H54 (cell line): ENCODE results near the gene SIVA1.

Experiments used
- DNase-seq: peaks from one replicate; pipeline ENCODE4 v3.0.0; 2011; ENCODE audit warnings: low spot score, mixed read lengths; ENCODE audit not compliant: insufficient read length
- FAIRE-seq: peaks from 3 replicates; lab custom pipeline; 2011; peaks lifted over from hg19 to GRCh38; lab: Jason Lieb, UNC
- POLR2A ChIP-seq: IDR thresholded peaks from 2 replicates; pipeline ENCODE4 v1.6.1; 2011; ENCODE audit warnings: low read depth, mild to moderate bottlenecking, low read length

Gene SIVA1

GRCh38 chr14:104781271-104782077 is 28.5 kb downstream of the SIVA1 start:
- no peak for FAIRE-seq
- DNase-seq: no peak
- TF ChIP-seq POLR2A: no peak

- no peak for DNase-seq
- no peak for FAIRE-seq
- TF ChIP-seq POLR2A: no peak
Measured at GRCh38 chr14:104782086-104782807, 29.3 kb downstream of the SIVA1 start.

DNA sequence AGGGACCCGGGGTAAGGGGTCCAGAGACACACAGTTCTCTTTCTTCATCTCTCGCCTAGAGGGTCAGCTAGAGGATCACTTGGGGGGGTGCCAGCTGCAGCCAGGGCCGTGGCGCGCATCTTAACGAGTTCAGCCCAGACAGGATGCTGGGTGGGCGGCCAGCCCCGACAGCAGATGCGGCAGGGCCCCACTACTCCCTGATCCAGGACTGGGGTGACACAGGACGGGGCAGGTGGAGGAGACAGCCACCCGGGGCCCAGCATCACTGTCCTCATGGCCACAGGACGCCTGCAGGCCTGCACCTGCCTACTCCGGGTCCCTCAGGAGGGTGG is 29.8 kb downstream of the SIVA1 start:
- no peak for TF ChIP-seq POLR2A
- FAIRE-seq (no peak), DNase-seq (no peak)

GRCh38 chr14:104783484-104784217 is 30.7 kb downstream of the SIVA1 start:
- FAIRE-seq: no peak
- no peak for TF ChIP-seq POLR2A
- DNase-seq: no peak

GRCh38 chr14:104784218-104784568 is 31.2 kb downstream of the SIVA1 start:
- DNase-seq (no peak), FAIRE-seq (no peak)
- no peak for TF ChIP-seq POLR2A

DNA sequence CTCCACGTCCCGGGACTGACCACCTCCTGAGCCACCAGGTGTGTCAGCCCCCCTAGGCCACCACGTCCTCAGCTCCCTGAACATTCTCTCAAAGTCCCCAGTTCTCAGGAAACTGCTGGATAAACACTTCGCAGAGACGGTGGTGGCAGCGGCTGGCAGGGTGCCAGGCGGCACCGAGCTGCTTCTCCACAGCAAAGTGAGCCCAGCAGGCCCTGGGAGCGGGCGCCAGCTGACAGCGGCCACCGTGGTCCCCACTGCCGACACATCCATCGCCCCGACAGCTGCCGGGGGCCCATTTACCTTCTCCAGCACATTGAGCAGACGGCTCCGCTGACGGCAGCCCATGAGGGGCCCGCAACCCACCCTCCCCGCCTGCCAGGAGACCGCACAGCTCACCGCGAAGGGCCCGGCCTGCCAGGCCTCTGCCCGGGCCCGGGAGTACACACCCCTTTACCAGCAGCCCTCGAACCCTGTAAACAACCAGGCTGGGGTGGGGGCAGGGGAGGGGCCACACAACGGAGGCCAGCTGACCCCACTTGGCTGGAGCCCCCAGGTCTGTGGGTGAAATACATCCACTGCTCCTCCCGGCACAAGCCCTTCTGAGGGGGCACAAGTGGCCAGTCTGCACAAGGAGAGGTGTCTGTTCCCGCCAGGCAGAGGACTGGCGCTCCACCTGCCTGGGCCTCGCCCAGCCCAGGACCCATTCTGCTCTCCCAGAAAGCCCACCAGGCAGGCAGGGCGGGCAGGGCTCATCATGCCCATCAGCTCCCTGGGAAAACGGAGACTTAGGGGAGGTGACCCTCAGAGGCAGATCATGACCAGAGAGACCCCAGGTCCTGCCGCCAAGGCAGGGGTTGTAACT is 32.1 kb downstream of the SIVA1 start:
- DNase-seq: no peak
- no peak for TF ChIP-seq POLR2A
- FAIRE-seq: no peak

GRCh38 chr14:104785708-104786080 is 32.7 kb downstream of the SIVA1 start:
- no peak for TF ChIP-seq POLR2A
- no peak for FAIRE-seq
- no peak for DNase-seq

- FAIRE-seq (no peak), DNase-seq (no peak)
- no peak for TF ChIP-seq POLR2A
Measured at GRCh38 chr14:104786091-104786586, 33.2 kb downstream of the SIVA1 start.

- no peak for TF ChIP-seq POLR2A
- FAIRE-seq (no peak), DNase-seq (no peak)
Measured at GRCh38 chr14:104786726-104787675, 34.1 kb downstream of the SIVA1 start.

DNA sequence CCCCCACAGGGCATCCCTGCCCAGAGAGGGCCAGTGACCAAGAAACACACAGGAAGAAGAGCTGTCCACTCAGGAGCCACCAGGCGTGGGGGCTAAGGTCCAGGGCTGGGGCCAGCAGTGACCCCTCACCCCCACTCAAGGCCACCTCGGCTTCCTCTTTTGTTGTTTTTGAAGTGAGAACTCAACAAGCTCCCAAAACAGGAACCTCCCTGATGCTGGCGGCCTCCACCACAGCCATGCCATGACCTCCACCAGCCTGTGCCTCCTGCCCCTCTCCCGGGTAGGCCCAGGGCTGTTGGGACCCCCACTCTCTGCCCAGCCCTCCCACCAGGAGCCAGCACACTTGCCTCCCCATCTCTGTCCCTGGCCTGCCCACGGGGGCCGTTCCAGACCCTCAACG is 34.8 kb downstream of the SIVA1 start:
- TF ChIP-seq POLR2A: no peak
- FAIRE-seq: no peak
- no peak for DNase-seq

- FAIRE-seq: no peak
Measured at GRCh38 chr14:104788161-104788818, 35.3 kb downstream of the SIVA1 start.

More at GRCh38 chr14:104788161-104788818, 35.3 kb downstream of the SIVA1 start:
- no peak for TF ChIP-seq POLR2A
- DNase-seq: no peak
